Fibroblast of mammary gland (primary cell): ENCODE results near the gene PLA2G15.
A peak's percentile ranks its signal among the peaks of the same experiment; 100 is the strongest.

Source experiments
- DNase-seq: peaks from one replicate; pipeline ENCODE4 v3.0.0-alpha.2; 2010; ENCODE audit warnings: low read depth
- H3K4me3 ChIP-seq: 2 replicates; pipeline ENCODE4 v1.5.1; 2011; ENCODE audit warnings: low read depth, mild to moderate bottlenecking, low read length, moderate library complexity; ENCODE audit not compliant: control insufficient read depth
- TF ChIP-seq, protein P1 (sequence below): conservative IDR thresholded peaks from 2 replicates; pipeline ENCODE4 v1.5.1; 2011; ENCODE audit warnings: low read depth, low read length, inconsistent platforms; ENCODE audit not compliant: control insufficient read depth, insufficient read depth

The PLA2G15 gene

DNA sequence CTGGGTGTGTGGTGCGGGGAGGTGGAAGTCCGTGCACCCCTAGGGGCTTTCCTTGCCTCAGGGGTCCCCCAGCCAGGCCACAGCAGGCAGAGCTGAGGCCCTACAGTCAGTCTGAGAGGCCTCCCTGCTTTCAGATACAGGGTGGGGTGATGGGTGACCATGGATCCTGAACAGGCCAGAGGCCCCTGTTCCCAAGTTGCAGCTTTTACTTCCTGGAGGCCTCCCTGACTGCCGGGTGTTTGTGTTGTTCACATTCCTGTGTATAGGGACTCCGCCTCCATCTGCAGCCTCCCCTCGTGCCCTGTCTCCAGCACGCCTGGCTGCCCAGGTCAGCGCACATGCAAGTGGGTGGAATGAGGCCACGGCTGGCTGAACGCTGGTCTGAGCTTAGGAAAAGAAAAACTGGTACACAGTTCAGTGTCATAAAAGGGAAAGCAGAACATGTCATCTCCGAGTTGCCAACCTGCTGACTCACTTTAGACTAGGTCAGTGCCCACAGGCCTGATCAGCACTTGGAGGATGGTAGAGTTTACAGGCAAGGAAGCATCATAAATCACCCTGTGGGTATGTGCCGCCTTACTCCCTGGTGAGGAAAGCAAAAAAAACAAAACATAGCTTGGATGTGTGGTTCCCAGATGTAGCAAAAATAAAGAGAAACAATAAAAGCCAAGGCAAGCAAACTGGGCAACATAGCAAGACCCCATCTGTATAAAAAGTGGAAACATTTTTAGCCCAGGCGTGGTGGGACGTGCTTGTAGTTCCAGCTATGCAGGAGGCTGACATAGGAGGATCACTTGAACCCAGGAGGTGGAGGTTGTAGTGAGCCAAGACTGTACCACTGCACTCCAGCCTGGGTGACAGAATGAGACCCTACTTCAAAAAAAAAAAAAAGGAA, 13.0 kb downstream of the PLA2G15 start:
- peak; percentile 45 for DNase-seq
- TF ChIP-seq, protein P1, sequence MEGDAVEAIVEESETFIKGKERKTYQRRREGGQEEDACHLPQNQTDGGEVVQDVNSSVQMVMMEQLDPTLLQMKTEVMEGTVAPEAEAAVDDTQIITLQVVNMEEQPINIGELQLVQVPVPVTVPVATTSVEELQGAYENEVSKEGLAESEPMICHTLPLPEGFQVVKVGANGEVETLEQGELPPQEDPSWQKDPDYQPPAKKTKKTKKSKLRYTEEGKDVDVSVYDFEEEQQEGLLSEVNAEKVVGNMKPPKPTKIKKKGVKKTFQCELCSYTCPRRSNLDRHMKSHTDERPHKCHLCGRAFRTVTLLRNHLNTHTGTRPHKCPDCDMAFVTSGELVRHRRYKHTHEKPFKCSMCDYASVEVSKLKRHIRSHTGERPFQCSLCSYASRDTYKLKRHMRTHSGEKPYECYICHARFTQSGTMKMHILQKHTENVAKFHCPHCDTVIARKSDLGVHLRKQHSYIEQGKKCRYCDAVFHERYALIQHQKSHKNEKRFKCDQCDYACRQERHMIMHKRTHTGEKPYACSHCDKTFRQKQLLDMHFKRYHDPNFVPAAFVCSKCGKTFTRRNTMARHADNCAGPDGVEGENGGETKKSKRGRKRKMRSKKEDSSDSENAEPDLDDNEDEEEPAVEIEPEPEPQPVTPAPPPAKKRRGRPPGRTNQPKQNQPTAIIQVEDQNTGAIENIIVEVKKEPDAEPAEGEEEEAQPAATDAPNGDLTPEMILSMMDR, result no peak
- H3K4me3 ChIP-seq, result no peak overlapping the region

DNA sequence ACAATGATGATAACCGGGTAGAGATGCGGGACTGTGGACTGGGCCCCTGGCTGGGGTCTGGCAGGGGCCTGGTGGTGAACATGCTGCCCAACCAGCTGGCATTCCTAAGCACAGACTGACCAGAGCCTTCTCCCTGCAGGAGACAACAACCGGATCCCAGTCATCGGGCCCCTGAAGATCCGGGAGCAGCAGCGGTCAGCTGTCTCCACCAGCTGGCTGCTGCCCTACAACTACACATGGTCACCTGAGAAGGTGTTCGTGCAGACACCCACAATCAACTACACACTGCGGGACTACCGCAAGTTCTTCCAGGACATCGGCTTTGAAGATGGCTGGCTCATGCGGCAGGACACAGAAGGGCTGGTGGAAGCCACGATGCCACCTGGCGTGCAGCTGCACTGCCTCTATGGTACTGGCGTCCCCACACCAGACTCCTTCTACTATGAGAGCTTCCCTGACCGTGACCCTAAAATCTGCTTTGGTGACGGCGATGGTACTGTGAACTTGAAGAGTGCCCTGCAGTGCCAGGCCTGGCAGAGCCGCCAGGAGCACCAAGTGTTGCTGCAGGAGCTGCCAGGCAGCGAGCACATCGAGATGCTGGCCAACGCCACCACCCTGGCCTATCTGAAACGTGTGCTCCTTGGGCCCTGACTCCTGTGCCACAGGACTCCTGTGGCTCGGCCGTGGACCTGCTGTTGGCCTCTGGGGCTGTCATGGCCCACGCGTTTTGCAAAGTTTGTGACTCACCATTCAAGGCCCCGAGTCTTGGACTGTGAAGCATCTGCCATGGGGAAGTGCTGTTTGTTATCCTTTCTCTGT, 14.0 kb downstream of the PLA2G15 start:
- TF ChIP-seq, protein P1, result no peak
- no peak overlapping the region for H3K4me3 ChIP-seq
- no peak for DNase-seq

DNA sequence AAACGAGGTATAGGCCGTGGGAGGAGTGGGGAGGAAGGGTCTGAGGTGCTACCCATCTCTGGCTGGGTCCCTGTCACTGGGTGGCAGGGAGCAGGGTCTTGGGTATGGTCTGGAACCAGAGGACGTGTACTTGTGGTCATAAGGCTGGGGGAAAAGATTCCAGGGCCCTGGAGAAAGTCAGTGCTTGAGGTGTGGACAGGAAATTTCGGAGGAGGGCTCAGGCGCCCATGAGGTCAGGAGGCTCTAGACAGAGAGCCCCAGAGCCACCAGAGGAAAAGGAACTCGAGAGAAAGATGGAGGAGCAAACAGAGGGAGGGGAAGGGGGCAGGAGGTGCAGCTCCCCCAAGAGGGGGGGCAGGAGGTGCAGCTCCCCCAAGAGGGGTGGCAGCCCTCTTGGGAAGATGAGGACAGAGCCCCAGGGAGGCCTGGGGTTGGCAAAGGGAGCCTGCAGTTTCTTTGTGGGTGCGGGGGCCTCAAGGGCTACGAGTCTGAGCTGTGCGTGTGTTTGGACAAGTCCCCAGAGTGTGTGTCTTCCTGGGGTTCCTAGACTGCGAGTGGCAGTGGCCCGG, 18.5 kb downstream of the PLA2G15 start:
- H3K4me3 ChIP-seq, result peak overlapping the region; percentile 50
- no peak for DNase-seq
- TF ChIP-seq, protein P1, result no peak

DNA sequence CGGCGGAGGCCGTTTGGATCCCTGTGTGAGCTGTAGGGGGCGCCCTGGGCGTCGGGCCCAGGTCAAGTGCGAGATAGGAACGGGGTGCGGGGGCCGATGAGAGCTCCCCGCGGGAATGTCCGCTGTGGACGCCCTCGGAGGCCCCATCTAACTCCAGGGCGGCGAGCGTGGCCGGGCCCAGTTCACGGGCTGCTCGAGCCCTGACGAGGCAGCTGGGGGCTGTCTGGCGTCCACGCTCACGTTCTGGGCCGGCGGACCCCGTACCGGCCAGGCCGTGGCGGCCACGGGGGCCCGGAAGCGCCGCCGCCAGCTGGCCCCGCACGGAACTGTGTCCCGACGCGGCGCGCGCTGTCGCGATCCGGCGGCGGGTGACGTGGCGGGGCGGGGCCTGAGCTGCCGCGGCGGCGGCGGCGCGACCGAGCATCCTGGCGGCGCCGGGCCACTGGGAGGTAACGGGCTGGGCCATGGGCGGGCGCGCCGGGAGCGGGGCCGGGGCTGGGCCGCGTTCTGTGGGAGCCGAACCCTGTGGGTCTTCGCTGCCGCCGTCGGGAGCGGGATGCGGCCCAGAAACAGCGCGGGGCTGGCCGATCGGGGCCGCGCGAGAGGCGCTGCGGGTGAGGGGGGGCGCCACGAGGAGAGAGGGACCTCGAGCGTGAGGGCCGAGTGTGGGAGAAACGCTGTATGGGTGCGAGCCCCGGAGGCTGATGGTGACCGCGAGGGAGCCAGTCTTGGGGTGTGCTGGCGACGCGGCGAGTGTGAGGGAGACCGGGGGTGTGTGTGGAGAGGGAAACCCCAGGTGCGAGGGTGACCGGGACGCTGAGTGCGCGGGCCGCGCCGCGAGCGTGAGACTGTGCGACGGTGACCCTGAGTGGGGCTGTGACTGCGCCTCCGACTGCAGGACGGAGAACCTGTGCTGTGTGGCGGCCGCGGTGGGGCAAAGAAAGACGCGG, 19.2 kb downstream of the PLA2G15 start, which contains the start of gene SLC7A6:
Gene SLC7A6, plus strand, starts transcription at position 399 of the 950 bp plus-strand sequence. CDS start 10,201 bp downstream, outside the sequence.
- peak; percentile 64 for DNase-seq
- TF ChIP-seq, protein P1, result peak; percentile 59
- H3K4me3 ChIP-seq, result peak within 1 kb of the TSS; percentile 90

DNA sequence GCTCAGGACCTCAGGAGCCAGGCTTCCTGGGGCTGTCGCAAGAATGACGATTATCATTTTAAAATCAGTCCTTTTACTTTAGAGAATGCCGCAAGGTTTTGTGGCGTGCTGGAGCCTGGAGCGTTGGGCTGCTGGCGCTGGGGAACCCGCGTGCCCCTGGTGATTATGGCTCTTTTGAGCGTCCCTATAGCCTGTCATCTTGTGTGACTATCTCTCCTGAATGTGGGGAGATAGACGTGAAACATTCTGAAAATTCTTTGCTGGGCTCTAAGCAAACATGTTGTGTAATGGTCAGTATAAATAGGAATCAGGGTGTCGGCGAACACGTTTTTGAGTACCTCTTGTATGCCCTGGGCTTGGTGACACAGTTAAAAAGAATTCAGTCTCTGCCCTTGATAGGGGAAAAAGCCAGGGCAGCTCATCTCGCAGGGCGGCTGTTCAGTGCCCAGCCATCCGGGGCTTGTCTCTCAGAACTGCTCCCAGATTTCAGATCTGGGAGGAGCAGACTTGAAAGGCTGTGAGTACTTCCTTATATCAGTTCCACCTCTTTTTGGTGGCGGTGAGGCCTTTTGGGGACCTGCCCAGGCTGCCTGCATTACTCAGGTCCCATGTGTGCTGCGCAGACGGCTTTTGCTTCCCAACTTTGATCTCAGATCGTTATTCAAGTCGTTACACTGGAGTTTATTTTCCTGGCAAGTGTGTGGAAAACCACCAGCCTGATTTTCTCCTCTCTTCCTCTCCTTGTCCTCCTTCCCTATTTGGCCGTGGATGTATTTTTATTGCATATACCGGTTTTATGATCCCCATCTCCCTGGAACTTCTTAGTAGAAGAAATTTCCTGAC, 20.1 kb downstream of the PLA2G15 start:
- peak; percentile 69 for DNase-seq
- TF ChIP-seq, protein P1, result no peak

More for the DNA sequence above, 20.1 kb downstream of the PLA2G15 start:
- H3K4me3 ChIP-seq, result peak overlapping the region; percentile 90
